Liver (tissue), 9 donors: ENCODE data around the gene TTC28. TPM values are rescaled to one million over a fixed set of nuclear protein-coding genes. Genes with fewer than 3 reads are reported as not detected.
"Not testable (repeated sequence)": the region's sequence is repeated elsewhere in the genome, so short reads cannot be mapped to it uniquely, and the experiment has no call there.

Experiments
- DNase-seq: peaks from one replicate; pipeline ENCODE4 v3.0.0-alpha.2; 2017; ENCODE audit warnings: low spot score
- H3K27ac ChIP-seq, 2 donors: one replicate each; pipeline ENCODE4 v1.7.0; 2013; ENCODE audit warnings: inconsistent platforms in 2 of 2, low read length in 2 of 2, control low read depth in 1 of 2, low read depth in 1 of 2, mild to moderate bottlenecking in 1 of 2
- H3K27me3 ChIP-seq, 4 donors: one replicate each; pipeline versions ENCODE4 v1.6.1 to v1.7.0; 2013; ENCODE audit warnings: low read length in 3 of 4, inconsistent platforms in 1 of 4, mild to moderate bottlenecking in 1 of 4, moderate library complexity in 1 of 4; ENCODE audit not compliant: control insufficient read depth in 4 of 4, insufficient read depth in 4 of 4
- H3K36me3 ChIP-seq, 4 donors: one replicate each; pipeline versions ENCODE4 v1.6.1 to v1.7.0; 2013; ENCODE audit warnings: low read length in 3 of 4, mild to moderate bottlenecking in 3 of 4, low read depth in 1 of 4, moderate library complexity in 1 of 4; ENCODE audit not compliant: control insufficient read depth in 4 of 4, insufficient read depth in 3 of 4
- H3K4me1 ChIP-seq, 4 donors: one replicate each; pipeline versions ENCODE4 v1.6.1 to v1.7.0; 2013; ENCODE audit warnings: low read length in 3 of 4, mild to moderate bottlenecking in 3 of 4, moderate library complexity in 1 of 4; ENCODE audit not compliant: control insufficient read depth in 4 of 4, insufficient read depth in 4 of 4
- H3K4me3 ChIP-seq, 3 donors: one replicate each; pipeline versions ENCODE4 v1.6.1 to v1.7.0; 2013; ENCODE audit warnings: low read length in 3 of 3, control low read depth in 1 of 3, low read depth in 1 of 3, mild to moderate bottlenecking in 1 of 3
- H3K9ac ChIP-seq, 2 donors: one replicate each; pipeline ENCODE4 v1.7.0; 2013; ENCODE audit warnings: low read length in 2 of 2, mild to moderate bottlenecking in 2 of 2, moderate library complexity in 2 of 2, control low read depth in 1 of 2, low read depth in 1 of 2
- H3K9me3 ChIP-seq, 4 donors: one replicate each; pipeline versions ENCODE4 v1.6.1 to v1.7.0; 2013; ENCODE audit warnings: low read length in 3 of 4; ENCODE audit not compliant: control insufficient read depth in 4 of 4
- EGR1 ChIP-seq, 2 donors: IDR thresholded peaks; 2 replicates each; pipeline ENCODE4 v1.6.1; 2016 to 2018; ENCODE audit warnings: antibody characterized with exemption in 2 of 2, low read depth in 2 of 2
- GABPA ChIP-seq, 2 donors: IDR thresholded peaks in 1 of 2; conservative IDR thresholded peaks in 1 of 2; 2 replicates each; pipeline ENCODE4 v1.6.1; 2016; ENCODE audit warnings: antibody characterized with exemption in 2 of 2, mild to moderate bottlenecking in 1 of 2, moderate library complexity in 1 of 2
- HNF4A ChIP-seq, 2 donors: conservative IDR thresholded peaks; 2 replicates each; pipeline ENCODE4 v1.6.1; 2016; ENCODE audit warnings: antibody characterized with exemption in 2 of 2, mild to moderate bottlenecking in 2 of 2
- RAD21 ChIP-seq, 2 donors: IDR thresholded peaks; 2 replicates each; pipeline ENCODE4 v1.6.1; 2016; ENCODE audit warnings: antibody characterized with exemption in 2 of 2, mild to moderate bottlenecking in 2 of 2
- RXRA ChIP-seq, 2 donors: IDR thresholded peaks; 2 replicates each; pipeline ENCODE4 v1.6.1; 2017 to 2018; ENCODE audit warnings: antibody characterized with exemption in 2 of 2, mild to moderate bottlenecking in 1 of 2
- SP1 ChIP-seq: IDR thresholded peaks from 2 replicates; pipeline ENCODE4 v1.6.1; 2018; ENCODE audit warnings: antibody characterized with exemption, mild to moderate bottlenecking
- TAF1 ChIP-seq: conservative IDR thresholded peaks from 2 replicates; pipeline ENCODE4 v1.6.1; 2016; ENCODE audit warnings: antibody characterized with exemption, mild to moderate bottlenecking
- WGBS: extraction: QIAGEN DNeasy Blood & Tissue Kit; methylation state at CpG from one replicate; pipeline ENCODE4 v1.1.7; 2013; 5-methylcytosine and 5-hydroxymethylcytosine counted together
- polyA plus RNA-seq, 2 donors: library from polyadenylated mRNA; stranded (reverse) in 1 of 2; unstranded in 1 of 2; fragments of 200-250 nt in 1 of 2; fragments of >200 nt in 1 of 2; fragmentation: Nextera tagmentation in 1 of 2; extraction: Ambion mirVana in 1 of 2; gene quantifications; one replicate each; pipeline versions ENCODE4 v1.2.1 to v1.2.3, GENCODE V29; 2013 to 2015
- total RNA-seq, 2 donors: library from RNA; depleted of rRNA; stranded (reverse); fragments of >200 nt; gene quantifications; one replicate each; pipeline ENCODE4 v1.2.3, GENCODE V29; 2014
- TF ChIP-seq, protein P1 (sequence below): IDR thresholded peaks from 2 replicates; pipeline ENCODE4 v1.6.1; 2016; ENCODE audit warnings: antibody characterized with exemption
- TF ChIP-seq, protein P2 (sequence below): IDR thresholded peaks from 2 replicates; pipeline ENCODE4 v1.6.1; 2016; ENCODE audit warnings: antibody characterized with exemption
- donor health status: healthy.
- donor health status: healthy.
- donor health status: healthy.
- donor health status: healthy.
- donor health status: healthy.

TTC28 gene
- total and polyA plus RNA-seq, 4 donors, result 4.2 to 19.4 (median 5.9) TPM

DNA sequence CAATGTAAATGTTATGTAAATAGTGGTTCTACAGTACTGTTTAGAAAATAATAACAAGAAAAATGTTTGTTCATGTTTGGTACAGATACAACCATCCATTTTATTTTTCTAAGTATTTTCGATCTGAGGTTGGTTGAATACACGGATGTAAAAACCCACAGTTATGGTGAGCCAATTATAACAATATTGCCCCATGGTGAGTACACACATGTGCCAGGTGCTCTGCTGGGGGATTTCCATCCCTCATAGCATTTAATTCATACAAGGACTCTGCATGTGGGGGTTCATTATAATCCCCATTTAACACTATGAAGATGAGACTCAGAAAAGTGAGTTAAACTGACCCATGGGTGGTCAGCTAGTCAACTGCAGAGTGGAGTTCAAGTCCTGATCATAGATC lies 23.3 kb upstream of the TTC28 start:
- H3K36me3 ChIP-seq, result peaks cover 0 to 2% (median 0%) of the 10 kb centered on the region in 4 donors
- no peaks in the 10 kb centered on the region for H3K27me3 ChIP-seq
- no peaks in the 10 kb centered on the region for H3K9me3 ChIP-seq
- no peak overlapping the region for H3K4me3 ChIP-seq
- TF ChIP-seq TAF1 (no peak), SP1 (no peak), EGR1 (IDR thresholded peaks at IDR 0.05; ENCODE audit: low read depth in 2 of 2) (no peak), RAD21 (IDR thresholded peaks at IDR 0.05) (no peak), RXRA (IDR thresholded peaks at IDR 0.05) (no peak), HNF4A (conservative IDR thresholded peaks at IDR 0.05) (no peak), GABPA (IDR thresholded peaks at IDR 0.05 in 1 of 2, conservative IDR thresholded peaks at IDR 0.05 in 1 of 2) (no peak)
- TF ChIP-seq, protein P1, sequence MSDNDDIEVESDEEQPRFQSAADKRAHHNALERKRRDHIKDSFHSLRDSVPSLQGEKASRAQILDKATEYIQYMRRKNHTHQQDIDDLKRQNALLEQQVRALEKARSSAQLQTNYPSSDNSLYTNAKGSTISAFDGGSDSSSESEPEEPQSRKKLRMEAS, result no peak
- TF ChIP-seq, protein P2, sequence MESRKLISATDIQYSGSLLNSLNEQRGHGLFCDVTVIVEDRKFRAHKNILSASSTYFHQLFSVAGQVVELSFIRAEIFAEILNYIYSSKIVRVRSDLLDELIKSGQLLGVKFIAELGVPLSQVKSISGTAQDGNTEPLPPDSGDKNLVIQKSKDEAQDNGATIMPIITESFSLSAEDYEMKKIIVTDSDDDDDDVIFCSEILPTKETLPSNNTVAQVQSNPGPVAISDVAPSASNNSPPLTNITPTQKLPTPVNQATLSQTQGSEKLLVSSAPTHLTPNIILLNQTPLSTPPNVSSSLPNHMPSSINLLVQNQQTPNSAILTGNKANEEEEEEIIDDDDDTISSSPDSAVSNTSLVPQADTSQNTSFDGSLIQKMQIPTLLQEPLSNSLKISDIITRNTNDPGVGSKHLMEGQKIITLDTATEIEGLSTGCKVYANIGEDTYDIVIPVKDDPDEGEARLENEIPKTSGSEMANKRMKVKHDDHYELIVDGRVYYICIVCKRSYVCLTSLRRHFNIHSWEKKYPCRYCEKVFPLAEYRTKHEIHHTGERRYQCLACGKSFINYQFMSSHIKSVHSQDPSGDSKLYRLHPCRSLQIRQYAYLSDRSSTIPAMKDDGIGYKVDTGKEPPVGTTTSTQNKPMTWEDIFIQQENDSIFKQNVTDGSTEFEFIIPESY, result no peak
- H3K9ac ChIP-seq, result no peak overlapping the region
- DNase-seq, result no peak
- H3K4me1 ChIP-seq, result no peaks in the 10 kb centered on the region
- no peak overlapping the region for H3K27ac ChIP-seq
- 97% methylated on average over 2 of the region's 2 CpGs for WGBS

DNA sequence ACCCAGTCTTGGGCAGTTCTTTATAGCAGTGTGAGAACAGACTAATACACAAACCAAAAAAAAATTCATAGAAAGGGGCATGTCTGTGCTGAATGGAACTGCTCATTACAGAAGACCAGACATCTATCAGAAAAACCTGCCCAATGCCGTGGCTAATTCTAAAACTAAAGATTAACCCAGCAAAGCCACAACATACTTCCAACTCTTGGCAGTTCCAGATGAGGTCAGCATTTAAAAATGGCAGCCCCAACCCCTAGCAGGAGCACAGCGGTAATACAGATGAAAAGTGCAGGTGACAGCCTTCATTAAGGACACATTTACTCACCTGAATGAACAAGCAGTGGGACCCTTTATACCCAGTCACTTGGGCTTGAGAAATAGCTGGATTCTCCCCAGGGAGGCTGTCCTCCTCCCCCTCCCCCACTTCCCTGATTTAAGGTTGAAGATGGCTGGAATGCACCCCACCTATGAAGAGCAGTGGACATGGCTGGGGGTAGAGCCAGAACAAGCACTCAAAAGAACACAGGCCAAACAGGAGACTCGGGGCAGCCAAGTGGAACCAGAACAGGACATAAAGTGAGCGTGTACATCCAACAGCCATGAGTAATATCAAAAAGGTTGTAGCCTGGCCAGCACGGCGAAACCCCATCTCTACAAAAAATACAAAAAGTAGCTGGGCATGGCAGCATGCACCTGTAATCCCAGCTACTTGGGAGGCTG lies 13.6 kb upstream of the TTC28 start:
- H3K36me3 ChIP-seq, H3K9ac ChIP-seq, H3K27me3 ChIP-seq, H3K9me3 ChIP-seq, H3K4me3 ChIP-seq, DNase-seq, H3K27ac ChIP-seq, H3K4me1 ChIP-seq: not testable (repeated sequence)
- 97% methylated on average over 6 of the region's 6 CpGs for WGBS

DNA sequence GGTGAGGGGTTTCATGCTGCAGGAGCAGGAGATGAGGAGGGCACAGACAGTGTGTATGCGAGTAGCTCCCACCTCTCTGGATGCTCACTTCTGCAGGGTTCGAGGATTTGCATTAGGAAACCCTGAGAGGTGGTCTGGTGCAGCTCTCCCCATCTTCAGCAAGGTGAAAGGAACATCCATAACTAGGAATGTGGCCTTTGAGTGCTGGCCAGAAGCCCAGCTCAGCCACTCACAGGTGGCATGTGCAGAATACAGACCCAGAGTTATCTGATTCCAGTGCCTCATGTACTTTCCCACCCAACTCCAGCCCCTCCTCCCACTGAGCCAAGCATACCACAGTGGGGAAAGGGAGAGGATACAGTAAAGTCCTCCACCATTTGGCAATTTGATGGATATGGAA lies 10.2 kb upstream of the TTC28 start:
- not testable (repeated sequence) for H3K9ac ChIP-seq, H3K27me3 ChIP-seq, H3K4me1 ChIP-seq, H3K36me3 ChIP-seq, H3K27ac ChIP-seq, DNase-seq, H3K4me3 ChIP-seq, H3K9me3 ChIP-seq
- WGBS, result 98% methylated on average over 2 of the region's 2 CpGs

DNA sequence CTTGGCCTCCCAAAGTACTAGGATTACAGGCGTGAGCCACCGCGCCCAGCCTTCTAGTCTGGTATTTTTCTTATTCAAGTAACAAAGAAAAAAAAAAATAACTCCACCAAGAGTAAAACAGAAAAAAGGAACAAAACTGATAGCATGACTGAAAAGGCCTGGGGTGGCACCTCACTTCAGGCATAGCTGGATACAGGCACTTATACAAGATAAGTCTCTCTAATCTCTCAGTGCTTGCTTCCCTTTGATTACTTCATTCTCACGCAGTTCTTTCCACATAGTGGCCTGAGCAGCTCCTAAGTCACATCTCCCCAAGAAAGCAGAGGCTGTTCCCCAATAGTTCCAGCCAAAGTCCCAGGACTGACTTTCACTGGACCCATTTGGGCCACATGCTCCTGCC lies 3.3 kb upstream of the TTC28 start:
- H3K4me1 ChIP-seq, H3K27me3 ChIP-seq, H3K9me3 ChIP-seq, H3K27ac ChIP-seq, DNase-seq, H3K9ac ChIP-seq, H3K4me3 ChIP-seq, H3K36me3 ChIP-seq: not testable (repeated sequence)
- WGBS, result 89% methylated on average over 4 of the region's 4 CpGs

DNA sequence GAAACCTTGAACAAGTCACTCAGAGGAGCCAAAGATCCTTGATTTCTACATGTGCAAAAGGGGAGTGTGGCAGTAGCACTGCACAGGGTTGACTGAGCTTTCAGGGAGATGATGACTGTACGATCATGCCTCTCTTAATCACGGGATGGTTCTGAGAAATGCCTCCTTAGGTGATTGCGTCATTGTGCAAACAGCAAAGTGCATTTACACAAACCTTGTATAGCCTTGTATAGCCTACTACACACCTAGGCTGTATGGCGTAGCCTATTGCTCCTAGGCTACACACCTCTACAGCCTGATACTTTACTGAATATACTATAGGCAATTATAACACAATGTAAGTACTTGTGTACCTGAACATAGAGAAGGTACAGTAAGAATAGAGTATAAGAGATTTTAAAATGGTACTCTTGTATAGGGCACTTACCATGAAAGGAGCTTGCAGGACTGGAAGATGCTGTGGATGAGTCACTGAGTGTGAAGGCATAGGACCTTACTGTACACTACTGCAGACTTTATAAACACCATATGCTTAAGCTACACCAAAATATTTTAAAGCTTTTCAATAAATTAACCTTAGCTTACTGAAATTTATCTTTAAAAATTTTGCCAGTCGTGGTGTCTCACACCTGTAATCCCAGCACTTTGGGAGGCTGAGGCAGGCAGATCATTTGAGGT lies 1.3 kb upstream of the TTC28 start:
- not testable (repeated sequence) for H3K4me3 ChIP-seq, H3K9ac ChIP-seq, DNase-seq, H3K27me3 ChIP-seq, H3K4me1 ChIP-seq, H3K9me3 ChIP-seq, H3K36me3 ChIP-seq, H3K27ac ChIP-seq
- 60% methylated on average over 5 of the region's 5 CpGs for WGBS

DNA sequence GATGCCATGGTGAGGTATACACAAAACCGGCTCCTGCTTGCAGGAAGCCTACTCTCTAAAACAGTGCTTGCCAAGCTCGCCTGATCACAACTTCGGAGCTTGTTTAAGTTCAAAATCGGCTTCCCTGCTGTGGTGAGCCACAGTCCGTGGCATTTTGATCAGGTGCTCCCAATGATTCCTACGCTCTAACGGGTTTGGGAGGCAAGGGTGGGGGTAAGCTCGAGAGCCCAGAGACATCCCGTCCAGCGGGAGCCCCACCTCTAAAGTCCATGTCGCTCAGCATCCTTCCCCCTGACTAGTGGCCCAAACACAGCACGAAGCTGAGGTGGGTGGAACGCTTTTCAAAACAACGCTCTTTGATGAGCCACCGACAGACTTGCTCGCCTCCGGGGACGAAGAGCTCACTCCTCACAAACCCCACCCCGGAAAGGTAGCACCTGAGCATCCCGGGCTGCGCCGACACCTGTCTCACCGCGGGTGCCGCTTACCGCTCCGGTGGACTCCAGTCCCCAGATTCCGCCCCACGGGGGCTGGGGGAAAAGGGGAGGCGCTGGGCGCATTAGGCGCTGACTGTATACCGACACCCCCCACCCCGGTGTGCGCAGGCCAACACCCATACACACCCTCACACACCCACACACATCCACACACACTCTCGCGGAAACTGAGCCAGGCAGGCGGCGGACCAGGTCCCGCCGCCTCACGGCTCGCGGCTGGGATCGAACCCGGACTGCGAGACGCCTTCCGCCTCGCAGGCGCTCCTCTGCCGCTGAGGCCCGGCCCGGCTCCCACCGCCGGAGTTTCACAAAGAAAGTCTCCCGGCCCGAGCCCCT lies 646 bp downstream of the TTC28 start:
- H3K27ac ChIP-seq, result peak overlapping the region in 1 of 2 donors; percentile 2
- 14% methylated on average over 58 of the region's 58 CpGs for WGBS
- H3K4me3 ChIP-seq, result peak overlapping the region; percentile 64 to 81 (median 79)
- H3K9me3 ChIP-seq, H3K4me1 ChIP-seq, H3K27me3 ChIP-seq, H3K9ac ChIP-seq, H3K36me3 ChIP-seq: not testable (repeated sequence)
- peak; percentile 34 for DNase-seq
